Smooth muscle cell (in vitro differentiated cells): ENCODE results near the gene IFI27L1. TPM values are rescaled to one million over a fixed set of nuclear protein-coding genes. Genes with fewer than 3 reads are reported as not detected.

Experiments
- DNase-seq: peaks from one replicate; lab custom pipeline; 2025; ENCODE audit not compliant: unreplicated experiment; lab: John Stamatoyannopoulos, UW
- H2AFZ ChIP-seq: fragments of 200-600 bp; sonication (generic); 2 replicates; pipeline ENCODE4 v1.6.0; 2016; ENCODE audit warnings: antibody characterized with exemption, low read depth, mild to moderate bottlenecking
- H3F3A ChIP-seq: fragments of 200-600 bp; sonication (generic); 2 replicates; pipeline ENCODE4 v1.6.0; 2017; ENCODE audit warnings: antibody characterized with exemption, low read depth
- H3K27ac ChIP-seq: fragments of 200-600 bp; sonication (generic); 2 replicates; pipeline ENCODE4 v1.5.1; 2016; ENCODE audit warnings: low read depth, mild to moderate bottlenecking
- H3K27me3 ChIP-seq: fragments of 200-600 bp; sonication (generic); 2 replicates; pipeline ENCODE4 v1.6.1; 2016; ENCODE audit warnings: low read depth, mild to moderate bottlenecking
- H3K36me3 ChIP-seq: fragments of 200-600 bp; sonication (generic); 2 replicates; pipeline ENCODE4 v1.5.1; 2016; ENCODE audit warnings: low read depth
- H3K4me1 ChIP-seq: fragments of 200-600 bp; sonication (generic); 2 replicates; pipeline ENCODE4 v1.5.1; 2016; ENCODE audit warnings: low read depth
- H3K4me2 ChIP-seq: fragments of 200-600 bp; sonication (generic); 2 replicates; pipeline ENCODE4 v1.6.0; 2016; ENCODE audit warnings: mild to moderate bottlenecking
- H3K4me3 ChIP-seq: fragments of 200-600 bp; sonication (generic); 2 replicates; pipeline ENCODE4 v1.5.1; 2016; ENCODE audit warnings: mild to moderate bottlenecking
- H3K79me2 ChIP-seq: fragments of 200-600 bp; sonication (generic); 2 replicates; pipeline ENCODE4 v1.6.0; 2016; ENCODE audit warnings: low read depth, mild to moderate bottlenecking
- H3K9ac ChIP-seq: fragments of 200-600 bp; sonication (generic); 2 replicates; pipeline ENCODE4 v1.6.0; 2016; ENCODE audit warnings: low read depth
- H3K9me3 ChIP-seq: fragments of 200-600 bp; sonication (generic); replicated peaks from 2 replicates; pipeline ENCODE4 v1.5.1; 2016; ENCODE audit warnings: low read depth
- H4K20me1 ChIP-seq: fragments of 200-600 bp; sonication (generic); 2 replicates; pipeline ENCODE4 v1.6.0; 2016; ENCODE audit warnings: low read depth
- CTCF ChIP-seq: fragments of 200-600 bp; sonication (generic); IDR thresholded peaks from 2 replicates; pipeline ENCODE4 v1.5.1; 2017; ENCODE audit warnings: borderline replicate concordance, mild to moderate bottlenecking, antibody characterized with exemption; ENCODE audit not compliant: insufficient read depth, poor library complexity, severe bottlenecking
- WGBS: methylation state at CpG from one replicate; pipeline ENCODE4 v1.1.7; 2016; ENCODE audit warnings: low lambda C conversion rate; 5-methylcytosine and 5-hydroxymethylcytosine counted together
- polyA plus RNA-seq: library from polyadenylated mRNA; unstranded; fragments of >200 nt; fragmentation: Nextera tagmentation; extraction: Ambion mirVana; gene quantifications from 2 replicates; pipeline ENCODE4 v1.2.1, GENCODE V29; 2016
- total RNA-seq: library from RNA; depleted of rRNA; stranded (reverse); fragments of >200 nt; gene quantifications from 2 replicates; pipeline ENCODE4 v1.2.3, GENCODE V29; 2014

Gene IFI27L1
- total and polyA plus RNA-seq, 2 experiments from 2014 or later, result 2.9 to 38.2 TPM

- H2AFZ ChIP-seq, result no peak overlapping the region
- no peaks in the 10 kb centered on the region for H3K36me3 ChIP-seq
- no peaks in the 10 kb centered on the region for H3K4me1 ChIP-seq
- no peak overlapping the region for H3K27ac ChIP-seq
- TF ChIP-seq CTCF, result no peak
- no peaks in the 10 kb centered on the region for H3K9me3 ChIP-seq
- no peaks in the 10 kb centered on the region for H3K79me2 ChIP-seq
- DNase-seq, result no peak
- H3F3A ChIP-seq, result no peaks in the 10 kb centered on the region
- 98% methylated on average over 2 of the region's 2 CpGs for WGBS
- no peak overlapping the region for H3K9ac ChIP-seq
- H3K27me3 ChIP-seq, result no peaks in the 10 kb centered on the region
- H4K20me1 ChIP-seq, result peaks cover 4% of the 10 kb centered on the region
- no peak overlapping the region for H3K4me3 ChIP-seq
- H3K4me2 ChIP-seq, result no peak overlapping the region
Measured at GRCh38 chr14:94093418-94093817, 12.3 kb downstream of the IFI27L1 start.

- Histone ChIP-seq H3K79me2 (no peaks in the 10 kb centered on the region), H3F3A (no peaks in the 10 kb centered on the region), H3K36me3 (no peaks in the 10 kb centered on the region), H4K20me1 (peaks cover 5% of the 10 kb centered on the region), H2AFZ (no peak overlapping the region), H3K27ac (no peak overlapping the region), H3K4me3 (no peak overlapping the region), H3K27me3 (no peaks in the 10 kb centered on the region), H3K9me3 (no peaks in the 10 kb centered on the region), H3K4me1 (no peaks in the 10 kb centered on the region), H3K4me2 (no peak overlapping the region), H3K9ac (no peak overlapping the region)
- 95% methylated on average over 4 of the region's 4 CpGs for WGBS
- no peak for TF ChIP-seq CTCF
- no peak for DNase-seq
Measured at GRCh38 chr14:94097091-94097490, 16.0 kb downstream of the IFI27L1 start.

- TF ChIP-seq CTCF, result no peak
Measured at GRCh38 chr14:94098326-94098992, 17.3 kb downstream of the IFI27L1 start.

GRCh38 chr14:94099006-94099405, 17.9 kb downstream of the IFI27L1 start:
- H3K27me3 ChIP-seq, result no peaks in the 10 kb centered on the region
- H3K79me2 ChIP-seq, result no peaks in the 10 kb centered on the region
- H3K4me1 ChIP-seq, result no peaks in the 10 kb centered on the region
- no peak for DNase-seq
- peaks cover 5% of the 10 kb centered on the region for H4K20me1 ChIP-seq
- H3K4me2 ChIP-seq, result no peak overlapping the region
- no peak overlapping the region for H3K9ac ChIP-seq
- H3K9me3 ChIP-seq, result no peaks in the 10 kb centered on the region
- no peak overlapping the region for H3K27ac ChIP-seq
- no peak overlapping the region for H3K4me3 ChIP-seq
- H2AFZ ChIP-seq, result no peak overlapping the region
- WGBS, result 97% methylated on average over 6 of the region's 6 CpGs
- no peaks in the 10 kb centered on the region for H3K36me3 ChIP-seq
- TF ChIP-seq CTCF, result no peak
- H3F3A ChIP-seq, result no peaks in the 10 kb centered on the region

More at GRCh38 chr14:94098326-94098992, 17.3 kb downstream of the IFI27L1 start:
- Histone ChIP-seq H3K4me3 (no peak overlapping the region), H4K20me1 (peaks cover 5% of the 10 kb centered on the region), H2AFZ (no peak overlapping the region), H3K79me2 (no peaks in the 10 kb centered on the region), H3K27me3 (no peaks in the 10 kb centered on the region), H3K9me3 (no peaks in the 10 kb centered on the region), H3K9ac (no peak overlapping the region), H3F3A (no peaks in the 10 kb centered on the region), H3K36me3 (no peaks in the 10 kb centered on the region), H3K4me1 (no peaks in the 10 kb centered on the region), H3K4me2 (no peak overlapping the region), H3K27ac (no peak overlapping the region)
- DNase-seq, result no peak
- WGBS, result 63% methylated on average over 10 of the region's 10 CpGs
